Loucy (cell line): ENCODE data around the gene NRXN3.

ENCODE experiments used
- H2AFZ ChIP-seq: fragments of 200-600 bp; sonication (generic); 2 replicates; pipeline ENCODE4 v1.6.0; 2016; ENCODE audit warnings: antibody characterized with exemption, mild to moderate bottlenecking, low read length, moderate library complexity
- H3F3A ChIP-seq: fragments of 200-600 bp; 2 replicates; pipeline ENCODE4 v1.6.0; 2016; ENCODE audit warnings: antibody characterized with exemption, low read depth, mild to moderate bottlenecking
- H3K27me3 ChIP-seq: fragments of 200-600 bp; sonication (generic); 2 replicates; pipeline ENCODE4 v1.6.1; 2014; ENCODE audit warnings: low read length, mild to moderate bottlenecking; ENCODE audit not compliant: insufficient read depth, poor library complexity, severe bottlenecking
- H3K36me3 ChIP-seq: fragments of 200-600 bp; sonication (generic); 2 replicates; pipeline ENCODE4 v1.6.1; 2016; ENCODE audit warnings: low read length; ENCODE audit not compliant: insufficient read depth
- H3K4me1 ChIP-seq: fragments of 200-600 bp; sonication (generic); 2 replicates; pipeline ENCODE4 v1.5.1; 2014; ENCODE audit warnings: low read length, mild to moderate bottlenecking; ENCODE audit not compliant: insufficient read depth, poor library complexity, severe bottlenecking
- H3K4me2 ChIP-seq: fragments of 200-600 bp; sonication (generic); 2 replicates; pipeline ENCODE4 v1.6.0; 2014; ENCODE audit warnings: antibody characterized with exemption, low read length, low read depth, mild to moderate bottlenecking; ENCODE audit not compliant: poor library complexity, severe bottlenecking
- H3K4me3 ChIP-seq: fragments of 200-600 bp; sonication (generic); 2 replicates; pipeline ENCODE4 v1.5.1; 2014; ENCODE audit warnings: low read length, mild to moderate bottlenecking, mixed read lengths; ENCODE audit not compliant: poor library complexity, severe bottlenecking
- H3K79me2 ChIP-seq: fragments of 200-600 bp; sonication (generic); 2 replicates; pipeline ENCODE4 v1.6.1; 2014; ENCODE audit warnings: low read length; ENCODE audit not compliant: insufficient read depth
- H3K9ac ChIP-seq: fragments of 200-600 bp; sonication (generic); 2 replicates; pipeline ENCODE4 v1.6.0; 2014; ENCODE audit warnings: mild to moderate bottlenecking, low read depth, low read length, moderate library complexity; ENCODE audit not compliant: poor library complexity, severe bottlenecking
- H3K9me2 ChIP-seq: fragments of 200-600 bp; sonication (generic); replicated peaks from 2 replicates; pipeline ENCODE4 v1.6.1; 2016; ENCODE audit warnings: low read depth, low read length, mixed read lengths
- H3K9me3 ChIP-seq: fragments of 200-600 bp; sonication (generic); 2 replicates; pipeline ENCODE4 v1.6.1; 2014; ENCODE audit warnings: mild to moderate bottlenecking, antibody characterized with exemption, low read length, low read depth; ENCODE audit not compliant: insufficient read depth
- H4K20me1 ChIP-seq: fragments of 200-600 bp; sonication (generic); 2 replicates; pipeline ENCODE4 v1.6.0; 2014; ENCODE audit warnings: antibody characterized with exemption, low read length, mild to moderate bottlenecking; ENCODE audit not compliant: insufficient read depth, poor library complexity, severe bottlenecking
- CTCF ChIP-seq: fragments of 200-600 bp; sonication (generic); conservative IDR thresholded peaks from 2 replicates; pipeline ENCODE4 v1.5.1; 2014; ENCODE audit warnings: mild to moderate bottlenecking, antibody characterized with exemption, low read length
- EZH2phosphoT487 ChIP-seq: fragments of 200-600 bp; IDR thresholded peaks from 2 replicates; pipeline ENCODE4 v1.6.1; 2018; ENCODE audit warnings: antibody characterized with exemption, mild to moderate bottlenecking, moderate library complexity, borderline replicate concordance

Gene NRXN3

GRCh38 chr14:78611796-78612571 is 441.8 kb downstream of the NRXN3 start:
- Histone ChIP-seq H3K4me1 (no peaks in the 10 kb centered on the region), H3K9me3 (no peaks in the 10 kb centered on the region), H3K9me2 (no peaks in the 10 kb centered on the region), H3K27me3 (no peaks in the 10 kb centered on the region), H3K9ac (no peak overlapping the region), H3K4me3 (no peak overlapping the region), H3K4me2 (no peak overlapping the region), H4K20me1 (no peaks in the 10 kb centered on the region), H3K79me2 (no peaks in the 10 kb centered on the region), H2AFZ (no peak overlapping the region), H3F3A (no peaks in the 10 kb centered on the region), H3K36me3 (no peaks in the 10 kb centered on the region)
- TF ChIP-seq EZH2phosphoT487 (no peak), CTCF (no peak)

GRCh38 chr14:78612666-78613065 is 442.5 kb downstream of the NRXN3 start:
- H3K9me2 ChIP-seq, result no peaks in the 10 kb centered on the region
- no peaks in the 10 kb centered on the region for H4K20me1 ChIP-seq
- no peaks in the 10 kb centered on the region for H3K27me3 ChIP-seq
- no peak overlapping the region for H2AFZ ChIP-seq
- H3K9me3 ChIP-seq, result no peaks in the 10 kb centered on the region
- H3K4me2 ChIP-seq, result no peak overlapping the region
- H3K4me1 ChIP-seq, result no peaks in the 10 kb centered on the region
- H3F3A ChIP-seq, result no peaks in the 10 kb centered on the region
- no peaks in the 10 kb centered on the region for H3K79me2 ChIP-seq
- H3K36me3 ChIP-seq, result no peaks in the 10 kb centered on the region
- no peak overlapping the region for H3K9ac ChIP-seq
- no peak for TF ChIP-seq CTCF
- H3K4me3 ChIP-seq, result no peak overlapping the region

GRCh38 chr14:78614593-78614992 is 444.4 kb downstream of the NRXN3 start:
- no peak overlapping the region for H3K9ac ChIP-seq
- H3K9me3 ChIP-seq, result no peaks in the 10 kb centered on the region
- H3K4me2 ChIP-seq, result no peak overlapping the region
- H4K20me1 ChIP-seq, result no peaks in the 10 kb centered on the region
- H3K4me1 ChIP-seq, result no peaks in the 10 kb centered on the region
- H3K27me3 ChIP-seq, result no peaks in the 10 kb centered on the region
- H2AFZ ChIP-seq, result no peak overlapping the region
- no peaks in the 10 kb centered on the region for H3K9me2 ChIP-seq
- H3K36me3 ChIP-seq, result no peaks in the 10 kb centered on the region
- no peaks in the 10 kb centered on the region for H3F3A ChIP-seq
- no peaks in the 10 kb centered on the region for H3K79me2 ChIP-seq
- TF ChIP-seq EZH2phosphoT487, result no peak
- TF ChIP-seq CTCF, result no peak
- H3K4me3 ChIP-seq, result no peak overlapping the region
